PFSK-1 (cell line): Measurements from ENCODE around the gene IKZF4.

Source experiments
- FOXP2 ChIP-seq: optimal IDR thresholded peaks from 2 replicates; pipeline ENCODE3; 2011; ENCODE audit warnings: borderline replicate concordance, control low read depth, inconsistent platforms; ENCODE audit not compliant: insufficient read depth; ENCODE audit errors: extremely low read length, extremely low read depth
- POLR2AphosphoS5 ChIP-seq: IDR thresholded peaks from 2 replicates; pipeline ENCODE4 v1.6.1; 2012; ENCODE audit warnings: low read depth, mild to moderate bottlenecking, control low read depth, low read length, moderate library complexity
- REST ChIP-seq, 2 experiments: IDR thresholded peaks; 2 replicates each; pipeline versions ENCODE4 v1.6.1 to v1.8.0; 2011 to 2012; ENCODE audit warnings: low read depth in 2 of 2, low read length in 2 of 2, control low read depth in 1 of 2, inconsistent platforms in 1 of 2, mild to moderate bottlenecking in 1 of 2, moderate library complexity in 1 of 2; ENCODE audit not compliant: insufficient read depth in 1 of 2
- SIN3A ChIP-seq: IDR thresholded peaks from 2 replicates; pipeline ENCODE4 v1.6.1; 2012; ENCODE audit warnings: mild to moderate bottlenecking, low read length, moderate library complexity, borderline replicate concordance; ENCODE audit not compliant: insufficient read depth
- TAF1 ChIP-seq: IDR thresholded peaks from 2 replicates; pipeline ENCODE4 v1.6.1; 2012; ENCODE audit warnings: low read length, control low read depth, borderline replicate concordance; ENCODE audit not compliant: insufficient read depth

IKZF4 gene

GRCh38 chr12:56041552-56042429 is 20.9 kb downstream of the IKZF4 start, which contains the start of gene RPS26:
RPS26 (plus strand) TSS chr12:56041918; CDS start chr12:56042167, 249 bp downstream.
- TF ChIP-seq SIN3A, result peak; percentile 72; the same call in 1 of the 2 replicates
- peak; percentile 99 for TF ChIP-seq POLR2AphosphoS5
- no peak; a peak in 1 of 4 replicates for TF ChIP-seq REST (IDR thresholded peaks at IDR 0.05; ENCODE audit: insufficient read depth in 1 of 2, low read depth in 2 of 2, low read length in 2 of 2)
- TF ChIP-seq FOXP2, result peak; percentile 77
- TF ChIP-seq TAF1, result peak; percentile 97

- TF ChIP-seq SIN3A, result no peak
- TF ChIP-seq TAF1, result no peak
- TF ChIP-seq POLR2AphosphoS5, result no peak
These were observed 22.0 kb downstream of the IKZF4 start for GRCh38 chr12:56042843-56043242.

DNA sequence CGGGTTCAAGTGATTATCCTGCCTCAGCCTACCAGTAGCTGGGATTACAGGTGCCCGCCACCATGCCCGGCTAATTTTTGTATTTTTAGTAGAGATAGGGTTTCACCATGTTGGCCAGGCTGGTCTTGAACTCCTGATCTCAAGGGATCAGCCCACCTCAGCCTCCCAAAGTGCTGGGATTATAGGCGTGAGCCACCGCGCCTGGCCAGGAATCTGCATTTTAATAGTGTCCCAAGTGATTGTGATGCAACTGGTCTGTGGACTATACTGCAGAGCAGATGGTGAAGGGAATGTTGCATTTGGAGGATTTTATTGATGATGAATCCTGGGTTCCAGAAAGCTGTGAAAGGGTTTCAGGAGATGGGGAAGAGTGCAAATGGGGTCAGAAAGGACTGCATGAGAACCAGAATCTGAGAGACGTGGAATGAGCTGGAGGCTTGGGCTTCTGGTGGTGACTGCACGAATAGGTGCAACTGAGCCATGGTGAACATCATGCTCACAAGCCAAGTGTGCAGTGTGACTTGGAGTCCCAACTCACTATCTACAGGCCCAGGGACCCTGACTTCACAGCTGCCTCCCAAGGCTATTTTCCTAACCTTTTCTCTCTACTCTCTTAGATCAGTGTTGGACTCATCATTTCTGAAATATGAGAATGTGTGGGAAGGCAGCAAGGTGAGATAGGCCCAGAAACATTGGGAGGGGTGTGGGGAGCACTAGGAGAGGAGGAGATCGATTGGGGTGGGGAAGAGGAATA is 25.4 kb downstream of the IKZF4 start:
- peak; percentile 65 for TF ChIP-seq POLR2AphosphoS5
- TF ChIP-seq TAF1, result no peak

DNA sequence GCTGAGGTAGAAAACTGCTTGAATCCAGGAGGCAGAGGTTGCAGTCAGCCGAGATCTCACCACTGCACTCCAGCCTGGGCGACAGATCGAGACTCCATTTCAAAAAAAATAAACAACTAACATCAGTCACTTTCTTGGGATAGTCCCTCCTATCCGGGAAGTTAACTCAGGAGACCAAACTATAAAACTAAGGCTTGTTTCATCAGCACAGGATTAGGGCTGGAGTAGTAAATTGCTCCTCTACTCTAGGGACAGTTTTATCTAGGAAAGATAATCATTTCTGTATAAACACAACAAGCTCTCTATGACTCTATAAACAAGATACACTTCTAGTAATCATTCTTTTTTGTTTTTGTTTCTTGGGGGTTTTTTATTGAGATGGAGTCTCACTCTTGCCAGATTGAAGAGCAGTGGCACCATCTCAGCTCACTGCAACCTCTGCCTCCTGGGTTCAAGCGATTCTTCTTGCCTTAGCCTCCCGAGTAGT is 32.6 kb downstream of the IKZF4 start:
- TF ChIP-seq FOXP2, result no peak
- no peak for TF ChIP-seq TAF1
- TF ChIP-seq POLR2AphosphoS5, result no peak
- no peak for TF ChIP-seq SIN3A
- no peak for TF ChIP-seq REST (IDR thresholded peaks at IDR 0.05; ENCODE audit: insufficient read depth in 1 of 2, low read depth in 2 of 2, low read length in 2 of 2)

GRCh38 chr12:56061982-56062381 is 41.1 kb downstream of the IKZF4 start:
- no peak for TF ChIP-seq SIN3A
- TF ChIP-seq TAF1, result no peak
- TF ChIP-seq POLR2AphosphoS5, result no peak
- TF ChIP-seq REST (IDR thresholded peaks at IDR 0.05; ENCODE audit: insufficient read depth in 1 of 2, low read depth in 2 of 2, low read length in 2 of 2), result no peak
- TF ChIP-seq FOXP2, result no peak
